ENCODE results near the gene PCDH9.

GRCh38 chr13:66849706-66850105 is 380.4 kb downstream of the PCDH9 start:
- TF ChIP-seq CTCF (IDR thresholded peaks at IDR 0.05) (no peak), POLR2A (IDR thresholded peaks at IDR 0.05) (no peak)
